Pancreas (tissue), 10 donors: ENCODE data around the gene SYNJ2. TPM values are rescaled to one million over a fixed set of nuclear protein-coding genes. Genes with fewer than 3 reads are reported as not detected.

ENCODE experiments used
- ATAC-seq, 4 donors: fragments of 200-7000 bp; cut with Tn5 transposase; one replicate each; pipeline versions ENCODE4 v1.8.0 to v1.9.1; 2020; ENCODE audit warnings: mild to moderate bottlenecking in 4 of 4, moderate library complexity in 4 of 4
- DNase-seq, 6 donors: peaks; one replicate each; pipeline ENCODE4 v3.0.0-alpha.2; 2020
- FAIRE-seq: peaks from 2 replicates; lab custom pipeline; 2012; peaks lifted over from hg19 to GRCh38; lab: Jason Lieb, UNC
- H3K27ac ChIP-seq, 4 donors: fragments of 200-600 bp; sonication (generic); 1 replicate in 3 of 4; 2 replicates in 1 of 4; pipeline versions ENCODE4 v1.5.0 to v1.8.0; 2020
- H3K27me3 ChIP-seq, 4 donors: fragments of 200-600 bp; one replicate each; pipeline ENCODE4 v1.8.0; 2021
- H3K36me3 ChIP-seq, 3 donors: fragments of 200-600 bp; sonication (generic) in 1 of 3; one replicate each; pipeline versions ENCODE4 v1.5.0 to v1.8.0; 2020 to 2021
- H3K4me1 ChIP-seq, 3 donors: fragments of 200-600 bp; one replicate each; pipeline ENCODE4 v1.8.0; 2021
- H3K4me3 ChIP-seq, 4 donors: fragments of 200-600 bp; sonication (generic) in 2 of 4; one replicate each; pipeline versions ENCODE4 v1.5.0 to v1.8.0; 2020 to 2021
- H3K9me3 ChIP-seq, 4 donors: fragments of 200-600 bp; one replicate each; pipeline ENCODE4 v1.8.0; 2021
- CTCF ChIP-seq, 4 donors: fragments of 200-600 bp; sonication (generic) in 3 of 4; IDR thresholded peaks; one replicate each; pipeline versions ENCODE4 v1.5.0 to v1.8.0; 2021; ENCODE audit warnings: antibody characterized with exemption in 4 of 4
- WGBS, 2 donors: extraction: QIAGEN DNeasy Blood & Tissue Kit; methylation state at CpG; one replicate each; pipeline ENCODE4 v1.1.7; 2013; 5-methylcytosine and 5-hydroxymethylcytosine counted together
- intact Hi-C, 3 donors: fragments of 100-400 bp; cut with DNase I; formaldehyde crosslinking; loops; one replicate each; pipeline versions ENCODE4 v1.11.1 to v1.14.2; 2022
- polyA plus RNA-seq, 2 donors: library from polyadenylated mRNA; stranded (reverse); fragments of 200-250 nt; gene quantifications; one replicate each; pipeline ENCODE4 v1.2.3, GENCODE V29; 2013
- total RNA-seq, 6 donors: library from RNA; stranded (reverse); fragmentation: NEBNext Ultra II Directional in 4 of 6; extraction: Animal tissue kit (Norgen Biotek cat#: 25700) in 4 of 6; gene quantifications; one replicate each; pipeline versions ENCODE4 v1.2.1 to v1.2.4, GENCODE V29; 2021 to 2023
- donor health status: healthy with polysubstance abuse.
- donor health status: DM: no; HTN: no; CAD: no; lungs with moderate emphysema.
- donor health status: DM: no; HTN: no; CAD: no.
- donor health status: control.
- donor health status: control.
- donor health status: Bipolar disorder and iron deficiency.
- donor health status: DM: yes; HTN: yes; CAD: no.
- donor health status: DM: no; HTN: no; CAD: no.
- donor health status: DM: no; HTN: no; CAD: no.
- donor health status: DM: yes; HTN: yes; CAD: no.

Gene SYNJ2
- total and polyA plus RNA-seq, 8 donors, result 7.9 to 17.1 (median 9.9) TPM

- intact Hi-C loops, result no loop called here
- WGBS, 2 donors, result 90 to 93% methylated on average over 8 of the region's 8 CpGs
- Histone ChIP-seq H3K27me3 (no peaks in the 10 kb centered on the region), H3K4me3 (no peak overlapping the region), H3K4me1 (peaks cover 5 to 40% (median 7%) of the 10 kb centered on the region in 3 donors), H3K27ac (peak overlapping the region in 1 of 4 donors; percentile 17), H3K9me3 (no peaks in the 10 kb centered on the region), H3K36me3 (no peaks in the 10 kb centered on the region)
- DNase-seq (peak in 2 of 6 donors; percentile 37 to 49), ATAC-seq (no peak), FAIRE-seq (no peak)
- TF ChIP-seq CTCF (IDR thresholded peaks at IDR 0.05), result no peak
Measured at GRCh38 chr6:158028876-158029275, 47.2 kb downstream of the SYNJ2 start.

- Histone ChIP-seq H3K9me3 (no peaks in the 10 kb centered on the region), H3K4me1 (peaks cover 6 to 43% (median 13%) of the 10 kb centered on the region in 3 donors), H3K4me3 (no peak overlapping the region), H3K36me3 (no peaks in the 10 kb centered on the region), H3K27ac (no peak overlapping the region), H3K27me3 (no peaks in the 10 kb centered on the region)
- no peak for TF ChIP-seq CTCF (IDR thresholded peaks at IDR 0.05)
- WGBS, 2 donors, result 95 to 98% methylated on average over 10 of the region's 10 CpGs
- ATAC-seq (no peak), FAIRE-seq (no peak), DNase-seq (peak in 2 of 6 donors; percentile 9 to 26)
- intact Hi-C loops, result no loop called here
Measured at GRCh38 chr6:158029668-158030230, 48.1 kb downstream of the SYNJ2 start.

GRCh38 chr6:158030380-158031300 lies 49.0 kb downstream of the SYNJ2 start:
- peak in 2 of 6 donors; percentile 13 for DNase-seq

More at GRCh38 chr6:158030380-158031300, 49.0 kb downstream of the SYNJ2 start:
- no peak for TF ChIP-seq CTCF (IDR thresholded peaks at IDR 0.05)
- intact Hi-C loops, result no loop called here
- peaks cover 6 to 47% (median 13%) of the 10 kb centered on the region in 3 donors for H3K4me1 ChIP-seq
- no peak overlapping the region for H3K4me3 ChIP-seq
- 92 to 95% methylated on average over 16 of the region's 16 CpGs for WGBS, 2 donors
- no peak for FAIRE-seq
- no peak for ATAC-seq
- H3K36me3 ChIP-seq, result no peaks in the 10 kb centered on the region
- H3K27me3 ChIP-seq, result no peaks in the 10 kb centered on the region
- H3K9me3 ChIP-seq, result no peaks in the 10 kb centered on the region
- H3K27ac ChIP-seq, result peak overlapping the region in 1 of 4 donors; percentile 35
